C4-2B (cell line): ENCODE data around the gene ARHGAP10.

Experiments used
- H3K27ac ChIP-seq: fragments of 450-650 bp; 2 replicates; pipeline ENCODE4 v1.5.1; 2017
- ZFX ChIP-seq: fragments of 450-650 bp; IDR thresholded peaks from 2 replicates; pipeline ENCODE4 v1.6.1; 2017
- TF ChIP-seq, protein P1 (sequence below): fragments of 450-650 bp; conservative IDR thresholded peaks from 2 replicates; pipeline ENCODE4 v1.5.1; 2017; ENCODE audit warnings: mild to moderate bottlenecking

The ARHGAP10 gene

DNA sequence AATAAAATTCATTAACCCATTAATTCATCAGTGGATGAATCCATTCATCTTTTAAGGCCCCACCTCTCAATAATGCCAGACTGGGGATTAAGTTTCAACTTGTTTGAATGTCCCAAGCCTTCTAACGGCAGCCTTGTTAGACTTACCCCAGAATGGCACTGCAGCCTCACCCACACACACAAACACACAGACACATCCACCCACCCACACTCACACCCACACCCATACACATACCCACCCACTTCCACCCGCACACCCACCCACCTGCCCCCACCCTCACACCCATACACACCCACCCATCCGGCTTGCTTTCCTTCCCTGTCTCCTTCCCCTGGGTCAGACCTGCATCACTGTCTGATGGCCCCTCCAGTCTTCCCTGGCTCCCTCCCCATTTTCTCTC lies 102.6 kb downstream of the ARHGAP10 start:
- no peak for TF ChIP-seq ZFX
- TF ChIP-seq, protein P1, sequence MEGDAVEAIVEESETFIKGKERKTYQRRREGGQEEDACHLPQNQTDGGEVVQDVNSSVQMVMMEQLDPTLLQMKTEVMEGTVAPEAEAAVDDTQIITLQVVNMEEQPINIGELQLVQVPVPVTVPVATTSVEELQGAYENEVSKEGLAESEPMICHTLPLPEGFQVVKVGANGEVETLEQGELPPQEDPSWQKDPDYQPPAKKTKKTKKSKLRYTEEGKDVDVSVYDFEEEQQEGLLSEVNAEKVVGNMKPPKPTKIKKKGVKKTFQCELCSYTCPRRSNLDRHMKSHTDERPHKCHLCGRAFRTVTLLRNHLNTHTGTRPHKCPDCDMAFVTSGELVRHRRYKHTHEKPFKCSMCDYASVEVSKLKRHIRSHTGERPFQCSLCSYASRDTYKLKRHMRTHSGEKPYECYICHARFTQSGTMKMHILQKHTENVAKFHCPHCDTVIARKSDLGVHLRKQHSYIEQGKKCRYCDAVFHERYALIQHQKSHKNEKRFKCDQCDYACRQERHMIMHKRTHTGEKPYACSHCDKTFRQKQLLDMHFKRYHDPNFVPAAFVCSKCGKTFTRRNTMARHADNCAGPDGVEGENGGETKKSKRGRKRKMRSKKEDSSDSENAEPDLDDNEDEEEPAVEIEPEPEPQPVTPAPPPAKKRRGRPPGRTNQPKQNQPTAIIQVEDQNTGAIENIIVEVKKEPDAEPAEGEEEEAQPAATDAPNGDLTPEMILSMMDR: no peak
- H3K27ac ChIP-seq: no peak overlapping the region

DNA sequence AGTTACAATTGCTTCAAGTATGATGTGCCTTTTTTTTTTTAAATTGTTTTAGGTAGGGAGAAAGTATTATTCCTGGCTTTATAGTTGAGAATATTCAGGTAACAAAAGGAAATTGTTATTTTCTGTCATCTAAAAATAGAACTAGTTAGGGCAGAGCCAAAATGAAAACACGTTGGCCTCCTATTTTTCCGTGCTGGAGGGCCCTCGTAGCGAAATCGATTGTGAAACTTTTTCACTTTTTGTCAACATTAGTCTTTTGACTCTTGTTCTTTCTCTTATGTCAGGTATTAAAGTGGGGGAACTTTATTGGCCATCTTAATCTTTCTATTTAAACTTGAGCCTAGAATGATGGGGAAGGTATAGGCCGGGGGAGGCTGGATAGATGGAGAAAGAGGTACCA lies 104.9 kb downstream of the ARHGAP10 start:
- TF ChIP-seq, protein P1: no peak
- TF ChIP-seq ZFX: no peak
- no peak overlapping the region for H3K27ac ChIP-seq

DNA sequence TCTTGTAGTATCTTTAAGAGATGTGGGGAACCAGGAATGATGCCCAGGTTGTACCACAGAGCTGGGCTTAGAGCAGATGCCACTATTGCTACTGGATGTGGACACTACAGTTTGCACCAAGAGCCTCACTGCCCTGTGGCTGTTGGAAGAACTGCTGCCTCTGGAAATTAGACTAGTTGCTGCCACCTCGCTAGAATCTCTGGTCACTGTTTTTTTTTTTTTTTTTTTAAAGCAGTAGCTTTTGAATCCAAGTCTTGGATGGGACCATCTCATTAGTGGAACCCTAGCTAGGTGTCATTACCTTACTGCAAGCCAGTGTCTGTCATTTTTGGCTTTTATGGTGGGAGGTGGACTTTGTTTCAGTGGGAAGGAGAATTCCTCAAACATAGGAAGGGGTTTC lies 105.5 kb downstream of the ARHGAP10 start:
- TF ChIP-seq ZFX: no peak
- TF ChIP-seq, protein P1: no peak; the same call in 1 of the 2 replicates
- no peak overlapping the region for H3K27ac ChIP-seq

DNA sequence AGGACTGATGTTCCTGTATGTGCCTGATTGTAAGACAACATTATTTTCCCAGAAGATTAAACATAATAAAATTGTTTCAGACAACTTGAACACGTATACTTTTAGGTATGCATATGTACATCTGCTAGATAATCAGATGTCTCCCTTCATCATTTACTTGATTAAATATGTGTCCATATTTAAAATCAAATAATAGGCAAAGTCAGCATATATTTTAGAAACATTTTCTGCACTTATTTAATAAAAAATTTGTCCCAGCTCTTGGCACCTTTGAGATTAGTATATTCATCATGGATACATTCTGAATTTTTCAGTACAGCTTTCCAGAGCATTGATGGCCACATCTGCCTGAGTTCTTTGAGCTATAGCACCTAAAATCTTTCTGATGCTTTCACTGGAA lies 106.0 kb downstream of the ARHGAP10 start:
- TF ChIP-seq, protein P1: no peak
- no peak for TF ChIP-seq ZFX
- no peak overlapping the region for H3K27ac ChIP-seq

DNA sequence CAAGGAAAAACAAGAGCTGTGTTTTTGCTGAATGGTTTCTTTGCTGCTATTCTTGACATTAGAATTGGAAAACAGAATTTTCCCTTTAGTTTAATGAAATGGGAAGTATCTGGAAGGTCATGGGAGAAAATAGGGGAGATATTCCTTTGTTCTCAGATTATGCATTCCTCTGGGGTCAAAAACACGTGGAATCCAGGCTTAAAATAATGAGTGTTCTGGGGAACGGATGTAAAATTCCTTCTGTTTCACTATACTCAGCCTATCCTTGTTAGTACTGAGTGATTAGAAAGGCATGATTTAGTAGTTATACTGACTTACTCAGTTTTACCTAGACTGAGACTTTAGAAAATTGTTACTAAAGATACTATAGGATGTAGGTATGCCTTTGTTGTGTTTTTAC lies 107.3 kb downstream of the ARHGAP10 start:
- TF ChIP-seq, protein P1: no peak
- no peak for TF ChIP-seq ZFX
- no peak overlapping the region for H3K27ac ChIP-seq

DNA sequence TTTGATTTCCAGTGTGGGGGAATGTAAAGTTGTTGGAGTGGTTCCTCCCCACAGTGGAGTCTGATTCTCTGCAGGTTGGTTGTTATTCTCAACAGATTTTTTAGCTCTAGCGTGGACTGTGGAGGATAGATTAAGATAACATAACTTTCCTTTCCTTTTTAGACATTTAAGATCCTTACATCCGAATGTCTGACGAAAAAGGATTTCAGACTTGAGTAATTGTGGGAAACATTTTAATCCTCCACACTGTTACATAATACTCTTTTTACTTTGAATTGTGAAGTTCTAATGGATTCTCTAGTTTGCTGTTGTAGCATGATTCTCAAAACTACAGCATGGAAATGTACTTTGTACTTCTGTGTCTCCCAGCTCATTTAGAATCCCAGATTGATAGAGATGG lies 107.8 kb downstream of the ARHGAP10 start:
- TF ChIP-seq, protein P1: no peak
- no peak for TF ChIP-seq ZFX
- no peak overlapping the region for H3K27ac ChIP-seq

DNA sequence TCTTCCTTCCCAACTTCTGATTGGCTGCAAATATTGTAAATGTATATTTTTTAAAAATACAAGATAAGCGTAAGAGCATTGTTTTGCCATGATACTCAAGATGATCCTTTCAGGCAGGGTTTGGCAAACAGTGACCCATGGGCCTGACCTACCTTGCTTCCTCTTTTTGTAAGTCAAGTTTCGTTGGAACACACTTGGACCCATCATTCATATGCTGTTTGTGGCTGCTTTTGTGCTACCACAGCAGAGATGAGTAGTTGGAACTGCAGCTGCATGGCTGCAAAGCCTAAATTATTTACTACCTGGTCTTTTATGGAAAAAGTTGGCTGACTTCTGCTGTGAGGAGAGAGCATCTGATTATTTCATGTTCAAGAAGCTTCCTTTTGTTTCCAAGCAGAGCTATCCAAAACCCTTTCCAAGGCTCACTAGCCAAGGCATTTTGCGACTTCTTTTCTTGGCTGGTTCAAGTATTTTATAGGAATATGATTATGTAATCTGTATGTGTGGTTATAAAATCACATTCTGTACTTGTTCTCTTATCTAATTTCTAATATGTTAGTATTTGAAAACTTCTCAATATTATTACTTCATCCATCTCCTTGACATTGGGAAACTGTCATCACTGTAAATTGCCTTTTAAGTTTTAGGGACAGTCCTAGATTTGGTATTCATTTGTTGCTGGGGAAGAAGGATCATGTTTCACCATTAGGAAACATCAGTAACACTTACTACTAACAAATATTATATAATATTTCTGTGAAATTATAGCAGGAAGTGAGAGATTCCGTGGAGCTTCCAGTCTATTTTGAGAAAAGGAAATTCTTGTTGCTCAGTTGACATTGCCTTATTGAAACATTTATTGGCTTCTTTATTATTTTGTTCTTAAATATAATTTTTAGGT lies 109.2 kb downstream of the ARHGAP10 start:
- TF ChIP-seq, protein P1: no peak
- TF ChIP-seq ZFX: no peak
- no peak overlapping the region; the same call in 1 of the 2 replicates for H3K27ac ChIP-seq
